ENCODE measurements around the gene RGMA. TPM values are rescaled to one million over a fixed set of nuclear protein-coding genes. Genes with fewer than 3 reads are reported as not detected.

The RGMA gene
- total RNA-seq, 1 experiment from 2014 or later = 41.4 TPM

DNA sequence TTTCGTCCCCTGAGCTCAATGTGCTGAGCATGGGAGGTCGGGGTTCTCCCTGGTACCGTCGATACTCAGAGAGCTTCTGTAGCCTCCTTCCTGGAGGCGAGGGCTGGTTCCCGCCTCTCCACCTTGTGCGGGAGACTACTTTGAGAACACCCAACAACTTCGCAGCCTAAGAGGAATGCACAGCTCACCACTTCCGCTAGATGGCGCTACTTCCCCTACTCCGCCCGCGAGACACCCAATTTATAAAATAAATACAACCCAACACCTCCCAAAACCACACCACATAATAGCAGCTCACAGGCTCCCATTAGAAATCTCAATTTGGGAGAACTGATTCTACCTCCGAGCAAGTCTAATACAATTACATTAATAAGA lies 1.2 kb downstream of the RGMA start:
- TF ChIP-seq, protein P1, sequence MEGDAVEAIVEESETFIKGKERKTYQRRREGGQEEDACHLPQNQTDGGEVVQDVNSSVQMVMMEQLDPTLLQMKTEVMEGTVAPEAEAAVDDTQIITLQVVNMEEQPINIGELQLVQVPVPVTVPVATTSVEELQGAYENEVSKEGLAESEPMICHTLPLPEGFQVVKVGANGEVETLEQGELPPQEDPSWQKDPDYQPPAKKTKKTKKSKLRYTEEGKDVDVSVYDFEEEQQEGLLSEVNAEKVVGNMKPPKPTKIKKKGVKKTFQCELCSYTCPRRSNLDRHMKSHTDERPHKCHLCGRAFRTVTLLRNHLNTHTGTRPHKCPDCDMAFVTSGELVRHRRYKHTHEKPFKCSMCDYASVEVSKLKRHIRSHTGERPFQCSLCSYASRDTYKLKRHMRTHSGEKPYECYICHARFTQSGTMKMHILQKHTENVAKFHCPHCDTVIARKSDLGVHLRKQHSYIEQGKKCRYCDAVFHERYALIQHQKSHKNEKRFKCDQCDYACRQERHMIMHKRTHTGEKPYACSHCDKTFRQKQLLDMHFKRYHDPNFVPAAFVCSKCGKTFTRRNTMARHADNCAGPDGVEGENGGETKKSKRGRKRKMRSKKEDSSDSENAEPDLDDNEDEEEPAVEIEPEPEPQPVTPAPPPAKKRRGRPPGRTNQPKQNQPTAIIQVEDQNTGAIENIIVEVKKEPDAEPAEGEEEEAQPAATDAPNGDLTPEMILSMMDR (conservative IDR thresholded peaks at IDR 0.05) = peak; percentile 94

More for the DNA sequence above, 1.2 kb downstream of the RGMA start:
- Histone ChIP-seq H2BK120ac (ENCODE audit: low read depth, low read length, poor library complexity, severe bottlenecking) (no peak overlapping the region), H3K23ac (ENCODE audit: insufficient read length, low read depth, low read length) (no peak overlapping the region), H3K79me2 (ENCODE audit: insufficient read depth, low read length) (no peaks in the 10 kb centered on the region), H3K79me1 (ENCODE audit: insufficient read depth, low read depth, low read length, poor library complexity, severe bottlenecking) (peaks cover 3% of the 10 kb centered on the region), H3K18ac (ENCODE audit: insufficient read length, low read depth, low read length) (no peak overlapping the region), H3K4me2 (ENCODE audit: insufficient read depth, insufficient read length, low read length) (peak overlapping the region; percentile 60), H3K56ac (ENCODE audit: insufficient read length, low read depth, low read length) (no peak overlapping the region), H2AFZ (ENCODE audit: low read length) (no peak overlapping the region), H3K9ac (ENCODE audit: extremely low read depth, insufficient read length, low read length) (no peak overlapping the region), H3K23me2 (ENCODE audit: insufficient read length, low read depth, low read length, poor library complexity, severe bottlenecking) (peaks cover 13% of the 10 kb centered on the region), H3K4ac (ENCODE audit: low read depth, low read length) (no peak overlapping the region), H4K20me1 (ENCODE audit: control insufficient read depth, insufficient read depth, insufficient read length) (no peaks in the 10 kb centered on the region), H3K27ac (ENCODE audit: insufficient read length, low read depth, low read length) (no peak overlapping the region), H2BK12ac (ENCODE audit: insufficient read length, low read depth, low read length) (no peak overlapping the region), H3K14ac (ENCODE audit: insufficient read depth, low read length) (no peak overlapping the region), H2BK15ac (ENCODE audit: low read depth, low read length) (no peak overlapping the region), H4K5ac (ENCODE audit: insufficient read length, low read depth, low read length) (no peak overlapping the region), H3K4me1 (ENCODE audit: insufficient read depth, low read length) (peaks cover 3% of the 10 kb centered on the region; the same call in 1 of the 2 replicates), H2BK5ac (ENCODE audit: insufficient read length, low read length) (no peak overlapping the region), H3T11ph (ENCODE audit: low read length) (no peak overlapping the region), H2BK20ac (ENCODE audit: low read depth, low read length, poor library complexity, severe bottlenecking) (no peak overlapping the region), H2AK5ac (ENCODE audit: insufficient read length, low read length) (no peak overlapping the region), H4K8ac (replicated peaks; ENCODE audit: insufficient read length, low read depth, low read length) (no peak overlapping the region), H3K27me3 (ENCODE audit: insufficient read depth, low read length) (peaks cover 29% of the 10 kb centered on the region), H3K9me3 (ENCODE audit: control insufficient read depth, low read depth, low read length) (no peaks in the 10 kb centered on the region), H4K91ac (ENCODE audit: insufficient read length, low read depth, low read length) (no peak overlapping the region)
- WGBS (ENCODE audit: extremely low coverage, insufficient read length, low lambda C conversion rate) = no CpG with 5 or more reads among the region's 14 CpGs
- Mint-ChIP-seq H3K36me3 (ENCODE audit: insufficient read depth in 1 of 3, low read depth in 3 of 3) (peaks cover 0 to 3% (median 0%) of the 10 kb centered on the region in 3 experiments; a peak in 2 of 7 replicates), H3K27me3 (ENCODE audit: low read depth) (peaks cover 32% of the 10 kb centered on the region), H3K9me3 (no peaks in the 10 kb centered on the region), H3K27ac (0 out of 7 replicates have a peak overlapping the region, but pooled peaks of 1 of the 3 experiments have one; percentile 28), H3K4me3 (peak overlapping the region; percentile 71 to 85), H3K4me1 (peaks cover 27 to 33% of the 10 kb centered on the region in 2 experiments)
- peak; percentile 82 for DNase-seq

All from H9 (cell line).